IPS DF 4.7 (cell line): ENCODE data around the gene SORCS2.

Experiments
- DNase-seq: peaks from one replicate; pipeline ENCODE4 v3.0.0-alpha.2; 2013; ENCODE audit warnings: low spot score; ENCODE audit errors: extremely low read depth

Gene SORCS2

GRCh38 chr4:7646384-7647061, 454.2 kb downstream of the SORCS2 start:
- DNase-seq = no peak

- DNase-seq = no peak
These were observed 454.8 kb downstream of the SORCS2 start for GRCh38 chr4:7647186-7647585.

DNA sequence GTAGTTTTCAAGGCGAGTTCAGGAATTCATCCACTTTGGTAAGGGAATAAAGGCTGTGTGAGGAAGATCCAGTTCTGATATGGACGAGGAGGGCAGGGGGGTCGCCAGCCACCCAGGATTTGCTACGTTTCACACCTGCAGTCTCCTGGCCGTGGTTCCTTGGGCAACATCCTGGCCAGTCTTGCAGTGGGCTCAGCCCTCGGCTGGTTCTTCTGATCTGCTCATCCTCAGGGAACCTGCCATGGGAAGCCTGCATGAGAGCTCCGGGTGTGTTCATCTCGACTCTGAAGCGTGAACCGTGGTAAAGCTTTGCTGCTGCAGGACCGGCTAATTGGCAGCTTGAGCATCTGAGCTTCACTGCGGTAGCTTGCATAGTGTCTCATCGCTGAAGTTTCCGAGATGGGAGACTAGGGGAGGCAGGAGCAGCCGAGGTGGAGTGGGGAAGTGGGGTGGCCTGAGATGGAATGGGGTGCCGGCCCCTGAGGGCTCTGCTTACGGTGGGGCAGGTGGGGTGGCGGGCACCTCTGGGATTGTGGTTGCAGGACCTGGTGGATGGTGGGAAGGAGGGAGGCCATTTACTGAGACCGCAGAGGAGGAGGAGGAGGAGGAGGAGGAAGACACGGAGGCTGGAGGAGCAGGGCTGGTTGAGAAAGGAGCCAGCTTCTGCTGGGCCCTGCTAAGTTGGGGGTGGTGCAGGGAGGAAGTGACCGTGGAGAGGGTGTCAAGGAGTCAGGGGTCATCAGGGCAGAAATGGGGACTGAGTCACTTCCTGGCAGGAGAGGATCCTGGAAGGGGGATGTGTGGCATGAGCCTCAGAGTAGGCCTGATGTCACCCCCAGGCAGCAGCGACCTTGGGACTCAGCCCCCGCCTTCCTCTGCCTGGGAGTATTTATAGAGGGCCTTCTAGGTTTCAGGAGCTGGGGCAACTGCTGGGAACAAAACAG, 455.5 kb downstream of the SORCS2 start:
- DNase-seq = no peak

GRCh38 chr4:7648544-7649395, 456.4 kb downstream of the SORCS2 start:
- DNase-seq = no peak

DNA sequence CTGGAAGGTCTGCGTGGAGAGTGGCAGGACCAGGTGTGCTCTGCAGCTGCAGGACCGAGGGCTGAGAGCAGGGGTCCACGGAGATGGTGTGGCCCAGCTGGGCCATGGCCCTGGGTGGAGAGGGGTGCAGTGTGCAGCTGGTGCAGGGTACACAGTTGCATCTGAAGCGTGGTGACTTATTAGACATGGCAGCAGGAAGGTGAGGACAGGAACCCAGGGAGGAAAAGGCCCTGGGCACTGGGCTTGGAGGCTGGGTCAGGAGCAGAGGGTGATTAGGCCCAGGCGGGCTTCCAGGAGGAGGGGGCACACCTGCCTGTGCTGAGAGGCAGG, 457.0 kb downstream of the SORCS2 start:
- DNase-seq = no peak

- DNase-seq = no peak
These were observed 457.6 kb downstream of the SORCS2 start for GRCh38 chr4:7649741-7650531.

DNA sequence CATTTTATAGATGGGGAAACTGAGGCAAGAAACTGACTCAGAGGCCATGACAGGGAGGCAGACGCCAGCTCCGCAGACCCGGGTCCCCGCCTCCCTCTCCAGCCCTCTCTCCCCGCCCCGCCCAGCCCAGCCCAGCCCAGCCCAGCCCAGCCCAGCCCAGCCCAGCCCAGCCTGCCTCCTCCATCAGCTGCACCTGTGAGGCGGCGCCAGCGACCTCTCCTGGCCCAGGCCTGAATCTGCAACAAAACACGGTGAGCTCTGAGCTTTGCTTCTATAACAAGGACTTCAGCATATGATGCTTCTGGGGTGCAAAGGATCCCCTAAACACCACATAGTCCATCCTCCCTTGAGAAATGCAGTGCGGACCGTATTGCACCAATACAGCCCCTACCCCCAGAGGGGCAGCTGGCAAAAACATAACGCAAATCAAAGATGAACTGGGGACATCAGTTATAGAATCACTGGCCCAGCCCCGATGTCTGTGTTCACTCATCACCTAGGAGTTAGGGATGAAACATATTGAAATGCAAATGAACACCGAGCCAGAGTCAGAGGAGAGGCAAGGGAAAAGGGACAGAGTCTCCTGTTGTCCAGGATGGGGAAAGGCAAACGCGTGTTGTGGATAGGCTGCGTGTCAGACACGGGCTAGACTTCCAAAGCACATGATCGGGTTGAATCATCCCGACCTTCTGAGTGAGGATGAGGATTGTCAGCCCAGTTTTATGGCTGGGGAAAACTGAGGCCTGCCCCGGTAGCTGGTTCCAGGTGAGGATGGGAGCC, 458.5 kb downstream of the SORCS2 start:
- DNase-seq = peak; percentile 33

- no peak for DNase-seq
These were observed 459.2 kb downstream of the SORCS2 start for GRCh38 chr4:7651461-7651921.

DNA sequence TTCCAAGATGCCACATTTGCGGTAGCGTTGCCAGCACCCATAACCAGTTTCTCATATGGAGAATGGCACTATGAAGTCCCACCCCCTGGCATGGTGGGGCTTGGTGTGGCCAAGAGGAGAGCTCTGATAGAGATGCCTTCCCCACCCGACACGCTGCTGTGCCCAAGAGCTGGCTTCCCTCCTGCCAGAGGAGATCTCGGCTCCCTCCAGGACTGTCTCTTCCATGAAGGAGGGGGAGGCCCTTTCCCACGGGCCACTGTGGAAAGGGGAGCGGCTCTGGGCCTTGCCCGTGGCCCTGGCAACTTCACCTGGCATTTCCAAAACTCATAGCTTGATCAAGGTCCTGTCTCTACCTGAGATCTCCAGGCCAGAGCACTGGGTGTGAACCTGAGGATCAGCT, 459.7 kb downstream of the SORCS2 start:
- no peak for DNase-seq

DNA sequence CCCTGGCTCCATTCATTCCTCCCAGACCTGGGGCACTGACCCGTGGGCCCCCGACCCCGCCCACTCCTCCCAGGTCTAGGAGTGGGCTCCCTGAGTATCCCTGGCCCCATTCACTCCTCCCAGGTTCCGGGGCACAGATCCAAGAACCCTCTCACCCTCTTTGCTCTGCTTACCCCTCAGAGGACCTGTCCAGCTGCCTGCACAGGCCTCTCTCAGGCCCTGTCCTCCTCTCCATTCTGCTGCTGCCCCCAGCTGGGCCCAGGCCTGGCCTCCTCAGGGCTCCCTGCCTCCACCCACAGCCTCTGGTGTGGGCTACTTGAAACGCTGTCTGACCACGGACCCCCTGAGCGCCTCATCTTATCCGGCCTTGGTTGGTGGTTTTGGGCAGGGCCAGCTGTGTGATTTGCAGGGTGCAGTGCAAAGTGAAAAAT, 460.1 kb downstream of the SORCS2 start:
- DNase-seq = no peak

DNA sequence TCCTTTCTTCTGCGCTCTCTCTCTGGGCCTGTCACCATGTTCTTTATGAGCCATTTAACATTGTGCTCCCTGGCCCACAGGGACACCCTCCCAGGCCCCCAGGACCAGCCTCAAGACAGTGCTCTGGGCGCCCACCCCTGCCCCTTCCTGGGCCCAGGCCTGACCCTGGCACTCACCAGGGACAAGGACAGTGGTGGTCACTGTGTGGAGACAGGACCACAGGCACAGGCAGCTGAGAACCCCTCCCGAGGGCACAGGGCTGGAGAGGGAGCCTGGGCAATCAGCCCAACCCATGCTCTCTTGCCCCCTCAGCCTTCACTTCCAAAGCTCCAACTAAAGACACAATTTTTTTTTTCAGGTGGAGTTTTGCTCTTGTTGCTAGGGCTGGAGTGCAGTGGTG, 460.6 kb downstream of the SORCS2 start:
- no peak for DNase-seq

- DNase-seq = no peak
These were observed 461.4 kb downstream of the SORCS2 start for GRCh38 chr4:7653510-7654369.

DNA sequence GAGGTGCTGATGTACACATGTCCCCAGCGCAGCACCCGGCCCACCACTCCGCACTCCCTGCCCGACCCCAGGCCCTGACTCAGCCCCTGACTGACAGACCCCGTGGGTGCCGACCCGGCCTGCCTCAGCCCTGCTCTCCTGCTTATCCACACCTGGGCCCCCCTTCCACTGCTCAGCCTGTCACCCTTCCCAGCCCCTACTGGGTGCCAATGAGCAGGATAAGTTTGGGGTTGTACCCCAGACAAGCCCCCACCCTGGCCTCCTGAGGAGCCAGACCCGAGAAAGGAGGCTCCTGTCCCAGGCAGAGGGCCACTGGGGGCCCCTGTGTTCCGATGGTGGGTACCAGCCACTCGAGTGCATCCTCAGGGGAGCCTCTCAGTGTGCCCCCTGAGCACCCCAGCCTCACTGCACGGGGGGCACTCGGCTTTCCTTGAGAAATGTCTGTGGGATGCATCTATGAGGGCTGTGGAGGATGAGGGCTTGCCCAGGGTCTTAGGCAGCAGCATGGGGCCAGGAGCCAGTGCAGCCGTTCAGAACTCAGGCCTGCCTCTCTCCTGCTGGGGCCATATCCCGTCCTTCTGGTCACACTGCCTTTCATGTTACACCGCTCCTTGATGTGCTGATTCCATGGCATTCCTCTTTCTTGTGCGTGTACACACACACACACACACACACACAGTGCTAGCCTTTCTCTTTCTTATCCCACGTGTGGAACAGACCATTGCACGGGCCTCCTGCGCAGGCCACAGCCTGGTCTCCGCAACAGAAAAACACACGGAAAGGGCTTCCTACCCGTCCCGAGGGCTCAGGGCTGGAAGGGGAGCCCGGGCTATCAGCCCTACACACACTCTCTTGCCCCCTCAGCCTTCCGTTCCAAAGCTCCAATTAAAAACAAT, 462.5 kb downstream of the SORCS2 start:
- peak; percentile 33 for DNase-seq

GRCh38 chr4:7655511-7656243, 463.3 kb downstream of the SORCS2 start:
- DNase-seq = no peak

- DNase-seq = no peak
These were observed 464.0 kb downstream of the SORCS2 start for GRCh38 chr4:7656244-7656800.

- DNase-seq = no peak
These were observed 465.4 kb downstream of the SORCS2 start for GRCh38 chr4:7657545-7658297.
